SK-N-SH (cell line): ENCODE results near the gene SIGMAR1. TPM values are rescaled to one million over a fixed set of nuclear protein-coding genes. Genes with fewer than 3 reads are reported as not detected.

Experiments
- CTCF ChIA-PET: fragments of 300-600, 350-600 bp; formaldehyde crosslinking; extraction: SDS; loops from one replicate; lab custom pipeline; 2021; lab: Yijun Ruan, JAX
- POLR2A ChIA-PET: fragments of 350-600 bp; sonication (Branson Sonifier 250); formaldehyde crosslinking; extraction: SDS; loops from one replicate; lab custom pipeline; 2020; ENCODE audit warnings: antibody characterized with exemption, inconsistent platforms; lab: Yijun Ruan, JAX
- DNase-seq: peaks from one replicate; pipeline ENCODE4 v3.0.0; 2012
- H2AFZ ChIP-seq: fragments of 200-600 bp; sonication (generic); 2 replicates; pipeline ENCODE4 v1.8.1; 2016; ENCODE audit warnings: antibody characterized with exemption, mild to moderate bottlenecking, low read depth
- H3F3A ChIP-seq: fragments of 200-600 bp; sonication (generic); replicated peaks from 2 replicates; pipeline ENCODE3; 2016; ENCODE audit warnings: antibody characterized with exemption, mild to moderate bottlenecking; ENCODE audit not compliant: insufficient read depth
- H3K27ac ChIP-seq, 2 experiments: fragments of 200-500 bp in 1 of 2; fragments of 200-600 bp in 1 of 2; sonication (Bioruptor generic) in 1 of 2; sonication (generic), shearing (Covaris generic) in 1 of 2; 2 replicates each; pipeline versions ENCODE4 v1.5.1 to v1.6.1; 2014 to 2016; ENCODE audit warnings: low read depth in 2 of 2, inconsistent platforms in 1 of 2, low read length in 1 of 2, mild to moderate bottlenecking in 1 of 2, mixed read lengths in 1 of 2
- H3K27me3 ChIP-seq: fragments of 200-600 bp; sonication (generic), shearing (Covaris generic); 2 replicates; pipeline ENCODE4 v1.6.1; 2016; ENCODE audit warnings: mixed run types; ENCODE audit not compliant: insufficient read depth
- H3K36me3 ChIP-seq, 2 experiments: fragments of 200-500 bp in 1 of 2; fragments of 200-600 bp in 1 of 2; sonication (Bioruptor generic) in 1 of 2; sonication (generic) in 1 of 2; replicated peaks in 1 of 2; 2 replicates each; pipeline versions ENCODE3 to v1.5.1; 2014 to 2016; ENCODE audit warnings: low read length in 1 of 2, mild to moderate bottlenecking in 1 of 2; ENCODE audit not compliant: insufficient read depth in 2 of 2, control insufficient read depth in 1 of 2
- H3K4me1 ChIP-seq, 2 experiments: fragments of 200-500 bp in 1 of 2; fragments of 200-600 bp in 1 of 2; sonication (Bioruptor generic) in 1 of 2; sonication (generic), shearing (Covaris generic) in 1 of 2; 2 replicates each; pipeline versions ENCODE4 v1.5.1 to v1.6.1; 2014 to 2016; ENCODE audit warnings: low read depth in 1 of 2, low read length in 1 of 2, mixed run types in 1 of 2; ENCODE audit not compliant: insufficient read depth in 2 of 2, control insufficient read depth in 1 of 2
- H3K4me2 ChIP-seq: fragments of 200-600 bp; sonication (generic), shearing (Covaris generic); 2 replicates; pipeline ENCODE4 v1.6.1; 2017; ENCODE audit warnings: mixed run types
- H3K4me3 ChIP-seq, 2 experiments: fragments of 200-500 bp in 1 of 2; fragments of 200-600 bp in 1 of 2; sonication (Bioruptor generic) in 1 of 2; sonication (generic), shearing (Covaris generic) in 1 of 2; 2 replicates each; pipeline versions ENCODE4 v1.5.1 to v1.8.1; 2014 to 2016; ENCODE audit warnings: low read depth in 2 of 2, inconsistent platforms in 1 of 2, low read length in 1 of 2, mild to moderate bottlenecking in 1 of 2, mixed read lengths in 1 of 2, moderate library complexity in 1 of 2
- H3K79me2 ChIP-seq: fragments of 200-600 bp; sonication (generic); 2 replicates; pipeline ENCODE4 v1.8.1; 2017; ENCODE audit warnings: mild to moderate bottlenecking; ENCODE audit not compliant: insufficient read depth
- H3K9ac ChIP-seq: fragments of 200-600 bp; sonication (generic); 2 replicates; pipeline ENCODE4 v1.6.1; 2017; ENCODE audit warnings: mixed run types
- H3K9me2 ChIP-seq: fragments of 200-600 bp; sonication (generic); 2 replicates; pipeline ENCODE4 v1.6.1; 2017; ENCODE audit warnings: mixed run types
- H3K9me3 ChIP-seq: fragments of 200-600 bp; sonication (generic); 2 replicates; pipeline ENCODE4 v1.6.1; 2017; ENCODE audit warnings: mixed run types, mild to moderate bottlenecking, moderate library complexity
- H4K20me1 ChIP-seq: fragments of 200-600 bp; sonication (generic); 2 replicates; pipeline ENCODE4 v1.6.1; 2017; ENCODE audit warnings: mild to moderate bottlenecking, mixed run types; ENCODE audit not compliant: insufficient read depth
- CHD2 ChIP-seq: fragments of 150-350 bp; IDR thresholded peaks from 2 replicates; pipeline ENCODE4 v1.6.1; 2018; ENCODE audit warnings: low read length; ENCODE audit not compliant: partially characterized antibody
- ELF1 ChIP-seq: IDR thresholded peaks from 2 replicates; pipeline ENCODE4 v1.4.0; 2012
- EP300 ChIP-seq, 2 experiments: IDR thresholded peaks; 2 replicates each; pipeline versions ENCODE4 v1.4.0 to v1.6.1; 2012; ENCODE audit warnings: borderline replicate concordance in 1 of 2, low read depth in 1 of 2, low read length in 1 of 2
- FOSL2 ChIP-seq: IDR thresholded peaks from 2 replicates; pipeline ENCODE4 v1.4.0; 2012; ENCODE audit warnings: low read depth, mild to moderate bottlenecking, moderate library complexity, borderline replicate concordance
- JUND ChIP-seq: IDR thresholded peaks from 2 replicates; pipeline ENCODE4 v1.4.0; 2012
- MXI1 ChIP-seq: IDR thresholded peaks from 2 replicates; pipeline ENCODE4 v1.6.1; 2012; ENCODE audit warnings: mild to moderate bottlenecking, low read depth, low read length, improper control_type of control experiment
- RAD21 ChIP-seq: IDR thresholded peaks from 2 replicates; pipeline ENCODE4 v1.6.1; 2012; ENCODE audit warnings: mild to moderate bottlenecking, low read length
- TAF1 ChIP-seq: IDR thresholded peaks from 2 replicates; pipeline ENCODE4 v1.6.1; 2012; ENCODE audit warnings: low read depth, mild to moderate bottlenecking, low read length, moderate library complexity, borderline replicate concordance
- TCF12 ChIP-seq: IDR thresholded peaks from 2 replicates; pipeline ENCODE4 v1.4.0; 2012
- TEAD4 ChIP-seq: IDR thresholded peaks from 2 replicates; pipeline ENCODE4 v1.4.0; 2012; ENCODE audit warnings: mild to moderate bottlenecking, borderline replicate concordance; ENCODE audit not compliant: insufficient read depth
- YY1 ChIP-seq: IDR thresholded peaks from 2 replicates; pipeline ENCODE4 v1.4.0; 2012; ENCODE audit warnings: low read depth, mild to moderate bottlenecking
- WGBS: methylation state at CpG from one replicate; pipeline ENCODE4 v1.1.6; 2017; ENCODE audit warnings: low lambda C conversion rate; 5-methylcytosine and 5-hydroxymethylcytosine counted together
- polyA plus RNA-seq, 3 experiments: library from polyadenylated mRNA; depleted of rRNA; stranded (reverse); fragments of >200 nt; gene quantifications; 2 replicates each; pipeline ENCODE4 v1.2.3, GENCODE V29; 2012
- TF ChIP-seq, protein P1 (sequence below): IDR thresholded peaks from 2 replicates; pipeline ENCODE4 v1.4.0; 2012; ENCODE audit warnings: low read depth, borderline replicate concordance
- TF ChIP-seq, protein P2 (sequence below): IDR thresholded peaks from 2 replicates; pipeline ENCODE4; 2012
- TF ChIP-seq, protein P3 (sequence below): IDR thresholded peaks from 2 replicates; pipeline ENCODE4 v1.6.1; 2012; ENCODE audit warnings: mild to moderate bottlenecking, low read depth, low read length, moderate library complexity

Gene SIGMAR1
- polyA plus RNA-seq, 1 of the 3 experiments (the other 2 are of a cell fraction): 79.0 TPM

DNA sequence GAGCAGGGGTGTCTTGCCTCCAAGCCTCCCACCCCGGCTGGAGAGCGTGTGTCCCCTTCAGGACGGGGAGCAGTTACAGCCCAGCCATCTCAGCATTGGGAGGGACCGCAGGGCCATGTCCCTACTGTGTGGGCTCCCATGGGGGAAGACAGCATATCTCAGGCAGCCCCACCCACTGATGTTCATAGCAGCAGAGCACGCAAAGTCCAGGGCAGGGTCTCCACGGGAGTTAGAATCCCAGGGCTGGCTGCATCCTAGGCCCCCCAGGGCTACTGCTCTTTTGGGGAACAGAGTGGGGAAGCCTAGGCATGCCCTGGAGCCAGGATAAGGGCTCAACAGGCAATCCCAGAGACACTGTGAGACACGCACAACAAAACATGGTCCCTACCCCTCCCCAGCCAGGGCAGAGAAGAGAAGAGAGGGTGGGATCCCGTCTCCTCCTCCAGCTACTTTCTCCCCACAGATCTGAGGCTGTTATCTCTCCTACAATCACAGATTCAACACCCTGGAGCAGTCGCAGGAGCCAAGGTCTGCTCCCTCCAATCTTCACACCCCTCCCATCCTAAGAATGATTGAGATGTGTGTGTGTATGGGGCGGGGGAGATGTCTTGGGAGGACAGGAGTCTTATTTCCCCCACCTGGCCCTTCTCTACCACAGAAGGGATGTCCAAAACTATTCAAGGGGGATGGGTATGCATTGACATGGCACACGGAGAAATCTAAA, 51.5 kb downstream of the SIGMAR1 start:
- Histone ChIP-seq H2AFZ (no peak overlapping the region), H3K9me2 (no peaks in the 10 kb centered on the region), H3F3A (no peaks in the 10 kb centered on the region), H3K9me3 (no peaks in the 10 kb centered on the region), H3K79me2 (no peaks in the 10 kb centered on the region), H3K4me1 (peaks cover 0 to 72% of the 10 kb centered on the region in 2 experiments; a peak in 2 of 4 replicates), H3K27ac (peak overlapping the region in 1 of 2 experiments; percentile 44; a peak in 1 of 4 replicates), H3K4me3 (no peak overlapping the region), H4K20me1 (0 out of 2 replicates have a peak, but pooled peaks cover under 1% of the 10 kb centered on the region), H3K27me3 (peaks cover 57% of the 10 kb centered on the region), H3K36me3 (no peaks in the 10 kb centered on the region), H3K9ac (no peak overlapping the region), H3K4me2 (no peak overlapping the region)
- CTCF ChIA-PET: interaction anchor here (1.2 to 12.0 kb wide), 4 partner anchors 13 to 37 kb away, joined by 3 to 129 read pairs (median 16); no protein-coding TSS in a partner anchor
- DNase-seq: no peak
- TF ChIP-seq TEAD4 (no peak), YY1 (no peak), TCF12 (no peak), CHD2 (no peak), EP300 (IDR thresholded peaks at IDR 0.05; ENCODE audit: borderline replicate concordance in 1 of 2, low read depth in 1 of 2, low read length in 1 of 2) (no peak), RAD21 (no peak), FOSL2 (no peak), MXI1 (no peak), JUND (no peak)
- TF ChIP-seq, protein P1, sequence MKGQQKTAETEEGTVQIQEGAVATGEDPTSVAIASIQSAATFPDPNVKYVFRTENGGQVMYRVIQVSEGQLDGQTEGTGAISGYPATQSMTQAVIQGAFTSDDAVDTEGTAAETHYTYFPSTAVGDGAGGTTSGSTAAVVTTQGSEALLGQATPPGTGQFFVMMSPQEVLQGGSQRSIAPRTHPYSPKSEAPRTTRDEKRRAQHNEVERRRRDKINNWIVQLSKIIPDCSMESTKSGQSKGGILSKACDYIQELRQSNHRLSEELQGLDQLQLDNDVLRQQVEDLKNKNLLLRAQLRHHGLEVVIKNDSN: no peak
- 41% methylated on average over 9 of the region's 11 CpGs for WGBS
- POLR2A ChIA-PET: no interaction called here

DNA sequence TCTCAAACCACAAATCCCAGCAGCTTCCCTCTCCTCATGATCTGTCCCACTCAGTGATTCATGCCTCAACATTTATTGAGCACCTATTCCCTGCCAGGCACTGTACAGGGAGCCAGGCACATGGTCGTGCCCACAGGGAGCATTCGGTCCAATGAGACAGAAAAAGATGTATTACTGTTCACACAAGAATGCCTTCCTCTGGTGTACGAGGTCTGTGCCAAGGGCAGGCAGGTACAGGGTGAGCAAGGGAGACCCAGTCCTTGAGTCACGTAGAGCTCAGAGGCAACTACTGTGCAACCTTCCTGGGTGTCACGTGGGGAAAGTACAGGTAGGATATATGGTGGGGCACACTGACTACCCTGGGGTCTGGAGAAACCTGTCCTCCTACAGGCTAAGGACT, 52.6 kb downstream of the SIGMAR1 start:
- no peaks in the 10 kb centered on the region for H3K36me3 ChIP-seq
- DNase-seq: no peak
- no peaks in the 10 kb centered on the region for H4K20me1 ChIP-seq
- no peak overlapping the region for H2AFZ ChIP-seq
- no peak overlapping the region for H3K9ac ChIP-seq
- no peak overlapping the region for H3K4me2 ChIP-seq
- no peaks in the 10 kb centered on the region for H3K79me2 ChIP-seq
- 67% methylated on average over 3 of the region's 5 CpGs for WGBS
- peaks cover 57% of the 10 kb centered on the region for H3K27me3 ChIP-seq
- POLR2A ChIA-PET: no interaction called here
- H3K4me3 ChIP-seq: no peak overlapping the region
- TF ChIP-seq, protein P2, sequence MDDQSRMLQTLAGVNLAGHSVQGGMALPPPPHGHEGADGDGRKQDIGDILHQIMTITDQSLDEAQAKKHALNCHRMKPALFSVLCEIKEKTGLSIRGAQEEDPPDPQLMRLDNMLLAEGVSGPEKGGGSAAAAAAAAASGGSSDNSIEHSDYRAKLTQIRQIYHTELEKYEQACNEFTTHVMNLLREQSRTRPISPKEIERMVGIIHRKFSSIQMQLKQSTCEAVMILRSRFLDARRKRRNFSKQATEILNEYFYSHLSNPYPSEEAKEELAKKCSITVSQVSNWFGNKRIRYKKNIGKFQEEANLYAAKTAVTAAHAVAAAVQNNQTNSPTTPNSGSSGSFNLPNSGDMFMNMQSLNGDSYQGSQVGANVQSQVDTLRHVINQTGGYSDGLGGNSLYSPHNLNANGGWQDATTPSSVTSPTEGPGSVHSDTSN: no peak
- TF ChIP-seq, protein P3, sequence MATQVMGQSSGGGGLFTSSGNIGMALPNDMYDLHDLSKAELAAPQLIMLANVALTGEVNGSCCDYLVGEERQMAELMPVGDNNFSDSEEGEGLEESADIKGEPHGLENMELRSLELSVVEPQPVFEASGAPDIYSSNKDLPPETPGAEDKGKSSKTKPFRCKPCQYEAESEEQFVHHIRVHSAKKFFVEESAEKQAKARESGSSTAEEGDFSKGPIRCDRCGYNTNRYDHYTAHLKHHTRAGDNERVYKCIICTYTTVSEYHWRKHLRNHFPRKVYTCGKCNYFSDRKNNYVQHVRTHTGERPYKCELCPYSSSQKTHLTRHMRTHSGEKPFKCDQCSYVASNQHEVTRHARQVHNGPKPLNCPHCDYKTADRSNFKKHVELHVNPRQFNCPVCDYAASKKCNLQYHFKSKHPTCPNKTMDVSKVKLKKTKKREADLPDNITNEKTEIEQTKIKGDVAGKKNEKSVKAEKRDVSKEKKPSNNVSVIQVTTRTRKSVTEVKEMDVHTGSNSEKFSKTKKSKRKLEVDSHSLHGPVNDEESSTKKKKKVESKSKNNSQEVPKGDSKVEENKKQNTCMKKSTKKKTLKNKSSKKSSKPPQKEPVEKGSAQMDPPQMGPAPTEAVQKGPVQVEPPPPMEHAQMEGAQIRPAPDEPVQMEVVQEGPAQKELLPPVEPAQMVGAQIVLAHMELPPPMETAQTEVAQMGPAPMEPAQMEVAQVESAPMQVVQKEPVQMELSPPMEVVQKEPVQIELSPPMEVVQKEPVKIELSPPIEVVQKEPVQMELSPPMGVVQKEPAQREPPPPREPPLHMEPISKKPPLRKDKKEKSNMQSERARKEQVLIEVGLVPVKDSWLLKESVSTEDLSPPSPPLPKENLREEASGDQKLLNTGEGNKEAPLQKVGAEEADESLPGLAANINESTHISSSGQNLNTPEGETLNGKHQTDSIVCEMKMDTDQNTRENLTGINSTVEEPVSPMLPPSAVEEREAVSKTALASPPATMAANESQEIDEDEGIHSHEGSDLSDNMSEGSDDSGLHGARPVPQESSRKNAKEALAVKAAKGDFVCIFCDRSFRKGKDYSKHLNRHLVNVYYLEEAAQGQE: no peak
- TF ChIP-seq TAF1 (no peak), MXI1 (no peak), ELF1 (no peak)
- no peaks in the 10 kb centered on the region for H3K9me2 ChIP-seq
- no peak overlapping the region; a peak in 1 of 4 replicates for H3K27ac ChIP-seq
- H3K9me3 ChIP-seq: no peaks in the 10 kb centered on the region
- no peaks in the 10 kb centered on the region for H3F3A ChIP-seq
- peaks cover 0 to 79% of the 10 kb centered on the region in 2 experiments; a peak in 2 of 4 replicates for H3K4me1 ChIP-seq
- CTCF ChIA-PET: interaction anchor here (1.2 to 12.0 kb wide), 3 partner anchors 14 to 36 kb away, joined by 3 to 129 read pairs (median 10); no protein-coding TSS in a partner anchor
